Stimulated activated naive CD4-positive, alpha-beta T cell treated with Interleukin-2 at 50 U/mL for 16 hours (primary cell): ENCODE data around the gene C5orf24.
"Not testable (repeated sequence)": the region's sequence is repeated elsewhere in the genome, so short reads cannot be mapped to it uniquely, and the experiment has no call there.

Source experiments
- DNase-seq: peaks from one replicate; lab custom pipeline; 2025; lab: John Stamatoyannopoulos, UW

Gene C5orf24

GRCh38 chr5:134857401-134857800 lies 11.6 kb downstream of the C5orf24 start:
- DNase-seq: no peak

GRCh38 chr5:134864707-134865106 lies 18.9 kb downstream of the C5orf24 start:
- no peak for DNase-seq

DNA sequence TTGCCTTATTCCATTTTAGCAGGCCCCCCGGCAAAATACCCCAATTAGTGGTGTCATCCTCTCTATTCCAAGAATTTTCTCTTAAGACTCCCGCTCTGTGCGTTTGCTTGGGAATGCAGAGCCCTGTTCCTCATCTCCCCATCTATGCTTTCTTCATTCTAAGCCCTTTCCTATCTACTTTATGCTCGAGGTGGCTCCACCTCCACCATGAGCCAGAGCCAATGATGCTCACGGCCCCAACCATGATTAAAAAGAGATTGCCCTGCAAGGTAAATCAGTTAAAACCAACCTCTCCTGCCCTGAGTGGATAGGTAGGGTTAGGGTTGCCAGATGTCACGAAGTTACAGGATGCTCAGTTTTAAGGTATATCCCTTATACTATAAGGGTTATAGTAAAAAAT lies 27.7 kb downstream of the C5orf24 start:
- no peak for DNase-seq

DNA sequence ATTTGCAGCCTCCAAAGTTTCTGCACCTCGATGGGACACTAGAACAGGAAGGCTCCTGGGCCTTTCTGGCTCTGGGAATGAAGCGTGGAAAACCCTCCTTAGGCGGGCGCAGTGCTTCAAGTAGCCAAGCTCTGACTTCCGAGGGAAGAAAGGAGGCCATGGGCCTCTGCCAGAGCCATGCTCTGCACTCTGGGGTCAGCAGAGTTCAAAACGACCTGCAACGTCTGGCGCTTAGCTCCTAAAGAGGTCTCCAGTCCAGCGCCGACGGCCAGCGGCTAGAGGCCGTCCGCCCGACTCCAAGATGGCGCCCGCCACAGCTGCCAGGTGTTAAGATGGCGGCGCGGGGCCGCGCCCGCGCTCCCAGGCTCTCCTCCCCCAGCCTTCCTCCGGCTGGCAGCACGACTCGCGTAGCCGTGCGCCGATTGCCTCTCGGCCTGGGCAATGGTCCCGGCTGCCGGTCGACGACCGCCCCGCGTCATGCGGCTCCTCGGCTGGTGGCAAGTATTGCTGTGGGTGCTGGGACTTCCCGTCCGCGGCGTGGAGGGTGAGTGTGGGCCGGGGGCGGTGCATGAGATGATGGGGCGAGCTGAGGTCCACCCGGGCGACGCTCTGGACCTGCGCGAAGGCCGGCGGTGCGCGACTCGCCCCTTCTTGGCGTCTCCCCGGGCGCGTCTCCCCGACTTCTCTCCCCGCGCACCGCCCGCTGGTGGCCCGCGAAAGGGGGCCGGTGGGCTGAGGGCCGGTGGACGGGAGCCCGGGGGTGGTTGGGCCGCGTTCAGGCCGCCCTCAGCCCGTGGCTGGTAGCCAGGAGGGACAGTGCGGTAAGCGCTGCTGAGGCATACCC lies 28.4 kb downstream of the C5orf24 start, which contains the start of gene TXNDC15:
Gene TXNDC15, plus strand, starts transcription at position 385 of the 844 bp plus-strand sequence. Its CDS starts 57 bp downstream, at position 442.
- DNase-seq: peak; percentile 76

GRCh38 chr5:134874831-134875655 lies 29.3 kb downstream of the C5orf24 start:
- DNase-seq: peak; percentile 40

GRCh38 chr5:134877159-134877558 lies 31.4 kb downstream of the C5orf24 start:
- no peak for DNase-seq

GRCh38 chr5:134878403-134878802 lies 32.6 kb downstream of the C5orf24 start:
- DNase-seq: no peak

DNA sequence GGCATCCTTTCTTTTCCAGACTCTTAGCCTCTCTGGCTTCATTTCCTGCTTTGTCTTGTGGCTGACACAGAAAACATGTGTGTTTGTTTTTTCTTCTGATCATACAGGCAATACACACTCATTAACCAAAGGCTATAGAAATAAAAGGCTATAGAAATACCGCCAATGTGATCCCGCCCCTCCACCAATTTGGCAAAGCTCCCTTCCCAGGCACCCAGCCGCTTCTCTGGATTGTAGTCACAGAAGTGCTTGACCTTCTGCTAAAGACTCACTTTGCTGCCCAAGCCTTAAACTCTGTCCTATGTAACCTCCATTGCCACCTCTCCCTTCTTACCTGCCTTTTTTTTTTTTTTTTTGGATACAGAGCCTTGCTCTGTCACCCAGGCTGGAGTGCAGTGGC lies 33.7 kb downstream of the C5orf24 start:
- DNase-seq: no peak

GRCh38 chr5:134880937-134881336 lies 35.2 kb downstream of the C5orf24 start:
- not testable (repeated sequence) for DNase-seq

DNA sequence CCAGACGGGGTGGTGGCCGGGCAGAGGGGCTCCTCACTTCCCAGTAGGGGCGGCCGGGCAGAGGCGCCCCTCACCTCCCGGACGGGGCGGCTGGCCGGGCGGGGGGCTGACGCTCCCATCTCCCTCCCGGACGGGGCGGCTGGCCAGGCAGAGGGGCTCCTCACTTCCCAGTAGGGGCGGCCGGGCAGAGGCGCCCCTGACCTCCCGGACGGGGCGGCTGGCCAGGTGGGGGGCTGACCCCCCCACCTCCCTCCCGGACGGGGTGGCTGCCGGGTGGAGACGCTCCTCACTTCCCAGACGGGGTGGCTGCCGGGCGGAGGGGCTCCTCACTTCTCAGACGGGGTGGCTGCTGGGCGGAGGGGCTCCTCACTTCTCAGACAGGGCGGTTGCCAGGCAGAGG lies 35.9 kb downstream of the C5orf24 start:
- DNase-seq: not testable (repeated sequence)

DNA sequence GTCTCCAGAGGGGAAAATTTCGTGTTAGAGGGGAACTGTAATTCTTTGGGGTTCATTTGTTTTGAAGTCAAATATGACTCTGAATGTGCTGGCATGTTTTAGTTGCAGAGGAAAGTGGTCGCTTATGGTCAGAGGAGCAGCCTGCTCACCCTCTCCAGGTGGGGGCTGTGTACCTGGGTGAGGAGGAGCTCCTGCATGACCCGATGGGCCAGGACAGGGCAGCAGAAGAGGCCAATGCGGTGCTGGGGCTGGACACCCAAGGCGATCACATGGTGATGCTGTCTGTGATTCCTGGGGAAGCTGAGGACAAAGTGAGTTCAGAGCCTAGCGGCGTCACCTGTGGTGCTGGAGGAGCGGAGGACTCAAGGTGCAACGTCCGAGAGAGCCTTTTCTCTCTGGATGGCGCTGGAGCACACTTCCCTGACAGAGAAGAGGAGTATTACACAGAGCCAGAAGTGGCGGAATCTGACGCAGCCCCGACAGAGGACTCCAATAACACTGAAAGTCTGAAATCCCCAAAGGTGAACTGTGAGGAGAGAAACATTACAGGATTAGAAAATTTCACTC lies 41.9 kb downstream of the C5orf24 start:
- no peak for DNase-seq

DNA sequence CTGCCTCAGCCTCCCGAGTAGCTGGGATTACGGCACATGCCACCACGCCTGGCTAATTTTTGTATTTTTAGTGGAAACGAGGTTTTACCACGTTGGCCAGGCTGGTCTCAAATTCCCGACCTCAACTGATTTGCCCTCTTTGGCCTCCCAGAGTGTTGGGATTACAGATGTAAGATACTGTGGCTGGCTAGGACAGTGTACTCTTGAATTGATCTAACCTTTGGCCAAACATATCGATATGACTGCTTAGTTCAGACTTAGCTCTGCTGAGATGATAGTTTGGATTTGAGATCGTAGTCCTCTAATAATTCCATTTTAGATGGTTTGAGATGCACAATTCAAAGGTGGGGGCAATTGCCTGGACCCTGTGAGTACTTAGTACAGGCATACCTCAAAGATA lies 43.6 kb downstream of the C5orf24 start:
- DNase-seq: no peak

DNA sequence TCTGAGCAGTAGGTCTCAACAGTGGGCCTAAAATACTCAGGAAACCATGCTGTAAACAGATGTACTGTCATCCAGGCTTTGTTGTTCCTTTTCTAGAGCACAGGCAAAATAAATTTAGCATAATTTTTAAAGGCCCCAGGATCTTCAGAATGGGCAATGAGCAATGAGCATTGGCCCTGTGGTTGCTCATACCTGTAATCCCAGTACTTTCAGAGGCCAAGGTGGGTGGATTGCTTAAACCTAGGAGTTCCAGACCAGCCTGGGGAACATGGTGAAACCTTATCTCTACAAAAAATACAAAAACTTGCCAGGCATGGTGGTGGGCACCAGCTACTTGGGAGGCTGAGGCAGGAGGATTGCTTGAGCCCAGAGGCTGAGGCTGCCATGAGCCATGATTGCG lies 45.7 kb downstream of the C5orf24 start:
- DNase-seq: no peak

GRCh38 chr5:134892282-134892681 lies 46.5 kb downstream of the C5orf24 start:
- DNase-seq: no peak

- no peak for DNase-seq
These were observed 47.2 kb downstream of the C5orf24 start for GRCh38 chr5:134892926-134893325.

- DNase-seq: no peak
These were observed 48.2 kb downstream of the C5orf24 start for GRCh38 chr5:134893748-134894505.

DNA sequence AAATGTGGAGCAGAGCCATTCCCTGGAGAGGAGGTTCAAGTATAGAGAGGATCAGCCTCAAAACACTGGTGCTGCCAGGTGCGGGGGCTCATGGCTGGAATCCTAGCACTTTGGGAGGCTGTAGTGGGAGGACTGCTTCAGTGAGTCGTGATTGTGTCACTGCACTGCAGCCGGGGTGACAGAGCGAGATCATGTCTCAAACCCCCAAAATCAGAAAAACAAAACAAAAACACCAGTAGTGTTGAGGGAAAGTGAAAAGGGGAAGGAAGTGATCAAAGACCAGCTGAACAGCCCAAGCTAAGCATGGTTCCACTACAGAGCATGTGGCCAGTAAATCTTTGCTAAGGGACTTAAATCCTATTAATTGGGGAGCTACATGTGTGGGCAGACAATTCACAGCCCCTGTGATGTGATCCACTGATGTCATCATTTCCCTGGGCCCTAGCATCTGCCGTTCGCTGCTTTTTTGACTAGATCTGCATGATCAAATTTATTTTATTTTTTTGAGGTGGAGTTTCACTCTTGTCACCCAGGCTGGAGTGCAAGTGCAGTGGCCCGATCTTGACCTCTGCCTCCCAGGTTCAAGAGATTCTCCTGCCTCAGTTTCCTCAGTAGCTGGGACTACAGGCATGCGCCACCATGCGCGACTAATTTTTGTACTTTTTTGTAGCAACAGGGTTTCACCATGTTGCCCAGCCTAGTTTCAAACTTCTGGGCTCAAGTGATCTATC lies 56.5 kb downstream of the C5orf24 start:
- DNase-seq: no peak

- DNase-seq: peak; percentile 91
These were observed 59.0 kb downstream of the C5orf24 start, which contains the start of gene PCBD2 for GRCh38 chr5:134904610-134905245. Gene PCBD2 (plus strand): TSS chr5:134905131. CDS start chr5:134905140, 9 bp downstream.

DNA sequence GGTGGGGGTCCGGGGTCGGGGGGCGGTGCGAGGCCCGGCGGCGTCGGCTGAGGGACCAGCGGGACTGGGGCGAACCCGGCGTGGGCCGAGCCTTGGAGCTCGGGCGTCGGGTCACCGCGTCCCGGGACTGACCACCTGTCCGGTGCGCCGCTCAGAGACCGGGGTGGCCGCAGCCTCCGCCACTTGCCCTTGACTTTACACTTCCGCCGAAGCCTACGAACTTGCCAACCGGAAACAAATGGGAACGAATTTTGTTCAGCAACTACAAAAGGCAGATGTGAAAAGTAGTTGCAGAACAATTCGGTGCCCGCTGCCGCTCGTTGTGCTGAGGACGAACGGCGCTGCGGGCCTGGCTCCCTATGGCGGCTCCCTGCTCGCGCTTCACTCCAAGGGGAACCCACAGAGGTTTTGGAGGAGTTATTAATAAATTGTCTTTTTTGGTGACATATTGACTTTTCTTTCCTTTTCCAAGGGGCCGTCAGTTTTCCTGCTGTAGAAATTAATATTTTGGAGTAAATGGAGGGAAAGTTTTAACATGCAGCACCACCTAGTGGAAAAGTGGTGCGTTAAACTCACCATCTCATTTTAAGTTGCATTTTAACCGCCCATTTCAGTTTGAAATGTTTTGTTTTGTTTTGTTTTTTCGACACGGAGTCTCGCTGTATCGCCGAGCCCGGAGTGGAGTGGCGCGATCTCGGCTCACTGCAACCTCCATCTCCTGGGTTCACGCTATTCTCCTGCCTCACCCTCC lies 59.7 kb downstream of the C5orf24 start:
- DNase-seq: peak; percentile 54

DNA sequence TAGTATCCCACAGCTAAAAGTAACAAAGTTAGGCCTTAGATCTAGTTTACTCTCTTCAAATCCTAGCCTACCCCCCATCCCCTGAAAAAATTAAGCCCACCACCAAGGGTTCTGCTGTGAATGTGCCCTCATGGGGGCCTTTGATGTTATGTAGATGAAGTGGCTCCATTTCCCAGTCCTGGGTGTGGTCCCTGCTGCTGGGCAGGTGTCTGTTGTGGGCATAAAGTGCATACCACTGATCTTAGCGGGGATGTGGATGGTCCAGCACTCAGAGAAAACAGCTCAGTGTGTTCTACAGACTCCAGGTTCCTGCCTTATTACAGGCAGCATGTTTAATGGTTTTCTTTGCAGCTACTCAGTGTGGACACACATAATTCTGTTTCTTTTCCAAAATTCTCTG lies 61.0 kb downstream of the C5orf24 start:
- no peak for DNase-seq
